Stimulated activated CD4-positive, alpha-beta T cell treated with anti-CD3 and anti-CD28 coated beads, TNF-alpha, amount 100 ng/mL, for 4 hours (primary cell): ENCODE measurements around the gene NINL.

Experiments used
- DNase-seq, 3 experiments: peaks; one replicate each; pipeline ENCODE4 v3.0.0-alpha.2; 2020; ENCODE audit warnings: low read depth in 3 of 3

NINL gene

GRCh38 chr20:25465243-25466135, 119.8 kb downstream of the NINL start:
- DNase-seq: no peak

DNA sequence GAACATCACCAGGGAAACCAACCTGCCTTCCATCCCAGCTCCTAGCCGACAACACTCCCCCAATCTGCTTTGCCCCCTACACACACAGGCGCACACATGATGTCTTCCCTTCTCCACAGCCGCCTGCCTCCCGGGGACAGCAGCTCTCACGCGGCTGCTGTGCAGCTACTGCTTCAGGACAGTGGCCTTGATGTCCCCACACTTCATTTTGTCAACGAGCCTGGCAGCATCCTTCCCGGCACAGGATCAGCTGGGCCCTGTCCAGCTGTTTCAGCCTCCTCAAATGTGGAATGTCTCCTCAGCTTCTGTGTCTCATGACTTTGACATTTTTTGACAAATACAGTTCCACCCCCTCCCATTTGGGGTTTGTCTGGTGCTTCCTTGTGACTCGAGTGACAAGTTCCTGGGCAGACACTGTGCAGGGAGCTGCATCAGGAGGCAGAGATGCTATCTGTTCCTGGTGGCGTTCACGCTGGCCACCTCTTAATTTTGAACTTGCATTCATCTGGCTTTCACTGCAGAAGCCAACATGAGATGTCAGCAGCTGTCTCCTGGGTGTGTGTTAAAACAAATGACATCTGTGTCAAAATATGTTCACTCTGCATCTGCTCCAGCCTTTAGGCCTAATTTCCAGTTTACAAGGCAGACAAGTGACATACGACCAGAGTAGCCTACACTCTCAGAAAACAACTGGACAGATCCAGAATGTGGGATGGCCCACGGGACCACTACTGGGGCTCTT, 120.7 kb downstream of the NINL start:
- DNase-seq: no peak

DNA sequence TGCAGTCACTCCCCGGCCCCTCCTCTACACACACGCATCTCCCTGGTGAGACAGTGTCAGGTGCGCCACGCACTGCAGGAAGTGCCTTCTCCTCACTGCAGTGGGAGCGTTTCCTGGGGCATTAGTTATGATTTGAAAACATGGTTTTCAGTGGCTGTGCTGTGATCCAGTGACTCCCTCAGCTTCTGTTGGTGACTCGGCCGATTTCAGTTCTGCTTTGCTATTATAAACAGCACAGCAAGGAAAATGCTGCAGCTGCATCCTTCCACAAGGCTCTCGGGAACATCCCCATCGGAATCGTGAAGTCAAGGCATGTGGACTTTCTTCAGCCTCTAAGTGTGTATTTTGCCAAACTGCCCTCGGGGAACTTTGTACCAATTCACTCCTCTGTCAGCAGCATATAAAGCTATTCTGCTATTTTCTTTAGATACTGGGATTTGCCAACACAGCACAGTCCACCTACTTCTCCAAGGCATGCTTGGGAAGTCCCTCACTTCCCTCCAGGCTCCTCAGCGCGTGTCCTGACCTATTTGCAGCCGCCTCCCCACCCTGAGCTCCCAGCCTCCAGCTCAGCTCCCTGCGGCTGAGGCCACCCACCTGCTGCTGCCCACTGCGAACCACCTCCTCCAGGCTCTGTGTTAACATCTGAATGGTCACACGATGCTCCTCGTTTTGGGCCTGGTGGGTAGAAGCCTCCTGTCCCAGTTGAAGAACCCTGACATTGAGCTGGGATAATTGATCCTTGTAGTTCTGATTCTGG, 123.4 kb downstream of the NINL start:
- DNase-seq: no peak

DNA sequence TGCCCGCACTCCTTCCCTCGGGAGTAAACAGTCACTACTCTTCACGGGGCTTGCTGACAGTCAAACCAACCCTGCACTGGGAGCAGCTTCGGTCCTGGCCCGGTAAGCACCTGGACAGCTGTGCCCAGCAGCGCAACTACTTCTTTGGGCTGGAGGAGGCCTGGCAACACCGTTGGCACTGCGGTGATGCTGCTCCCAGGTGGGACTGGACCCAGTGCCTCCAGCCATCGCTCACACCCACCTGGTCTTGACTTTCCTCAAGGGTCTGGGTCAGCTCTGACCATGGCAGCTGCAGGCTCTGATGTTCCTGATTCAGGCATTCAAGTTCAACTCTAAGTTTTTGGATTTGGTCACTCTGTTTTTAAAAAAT, 124.1 kb downstream of the NINL start:
- DNase-seq: no peak

GRCh38 chr20:25460566-25461280, 124.6 kb downstream of the NINL start:
- DNase-seq: no peak

GRCh38 chr20:25459916-25460535, 125.3 kb downstream of the NINL start:
- DNase-seq: no peak

DNA sequence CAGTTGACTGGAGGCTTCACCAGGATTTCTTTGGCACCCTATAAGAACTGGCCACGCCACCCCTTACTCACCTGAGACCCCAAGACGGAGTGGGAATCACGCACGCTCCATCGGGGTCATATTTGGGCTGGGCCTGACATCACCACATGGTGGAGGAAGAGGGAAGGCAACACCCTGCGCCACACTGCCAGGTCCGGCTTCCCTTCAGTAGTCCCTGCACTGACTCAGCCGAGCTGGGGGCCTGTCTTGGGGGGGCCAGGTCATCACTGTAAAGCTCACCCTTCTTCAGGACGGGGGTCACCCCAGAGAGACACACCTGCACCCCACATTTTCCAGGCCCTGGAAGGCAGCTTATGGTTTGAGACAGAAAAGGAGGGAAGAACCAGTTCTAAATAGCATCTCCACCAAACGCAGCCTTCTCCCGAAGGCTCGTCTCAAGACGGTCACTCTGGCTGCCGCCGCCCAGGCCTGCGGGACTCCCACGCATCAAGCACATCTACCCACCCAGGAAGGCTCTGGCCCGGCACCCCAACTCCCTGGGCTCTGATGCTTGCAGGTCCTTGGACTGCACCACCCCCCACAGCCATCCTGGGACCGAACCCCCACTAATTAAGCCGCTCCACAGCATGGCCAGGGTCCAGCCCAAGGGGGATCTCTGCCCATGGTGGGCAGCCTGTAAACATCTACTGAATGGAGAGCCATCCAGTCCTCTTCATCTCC, 126.1 kb downstream of the NINL start:
- no peak for DNase-seq

DNA sequence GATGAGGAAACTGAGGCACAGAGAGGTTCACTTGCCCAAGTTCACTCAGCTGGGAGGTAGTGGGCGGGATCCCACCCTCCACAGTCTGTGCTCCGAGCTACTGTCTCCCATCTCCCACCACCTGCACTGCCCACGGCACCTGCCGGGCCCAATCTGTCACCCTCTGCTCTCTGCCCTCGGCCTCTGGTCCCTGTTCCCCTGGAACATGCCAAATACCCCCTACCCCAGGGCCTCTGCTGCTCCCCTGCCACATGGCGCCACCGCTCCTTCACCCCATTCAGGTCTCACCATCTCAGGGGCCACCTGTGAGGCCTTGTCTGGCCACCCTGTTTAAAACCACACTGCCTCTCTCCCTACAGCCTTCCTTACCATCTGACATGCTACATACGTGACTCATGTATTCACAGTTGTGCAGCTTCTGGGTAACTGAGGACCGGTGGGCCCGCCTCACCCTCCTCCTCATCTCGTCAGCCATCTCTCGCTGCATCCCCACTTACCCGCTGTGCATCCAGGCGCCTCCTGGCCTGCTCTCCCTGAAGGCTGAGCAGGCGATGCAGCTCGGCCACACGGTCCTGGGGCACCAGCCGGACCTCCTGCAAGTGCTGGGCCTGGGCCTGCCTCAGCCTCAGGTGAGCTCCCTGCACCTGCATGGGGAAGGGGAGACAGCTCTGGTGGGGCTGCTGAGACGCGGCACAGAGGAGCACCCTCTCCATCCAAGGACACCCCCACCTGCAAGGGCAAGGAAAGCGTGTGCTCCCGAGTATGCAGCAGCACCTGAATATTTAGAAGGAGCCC, 127.2 kb downstream of the NINL start:
- DNase-seq: no peak

DNA sequence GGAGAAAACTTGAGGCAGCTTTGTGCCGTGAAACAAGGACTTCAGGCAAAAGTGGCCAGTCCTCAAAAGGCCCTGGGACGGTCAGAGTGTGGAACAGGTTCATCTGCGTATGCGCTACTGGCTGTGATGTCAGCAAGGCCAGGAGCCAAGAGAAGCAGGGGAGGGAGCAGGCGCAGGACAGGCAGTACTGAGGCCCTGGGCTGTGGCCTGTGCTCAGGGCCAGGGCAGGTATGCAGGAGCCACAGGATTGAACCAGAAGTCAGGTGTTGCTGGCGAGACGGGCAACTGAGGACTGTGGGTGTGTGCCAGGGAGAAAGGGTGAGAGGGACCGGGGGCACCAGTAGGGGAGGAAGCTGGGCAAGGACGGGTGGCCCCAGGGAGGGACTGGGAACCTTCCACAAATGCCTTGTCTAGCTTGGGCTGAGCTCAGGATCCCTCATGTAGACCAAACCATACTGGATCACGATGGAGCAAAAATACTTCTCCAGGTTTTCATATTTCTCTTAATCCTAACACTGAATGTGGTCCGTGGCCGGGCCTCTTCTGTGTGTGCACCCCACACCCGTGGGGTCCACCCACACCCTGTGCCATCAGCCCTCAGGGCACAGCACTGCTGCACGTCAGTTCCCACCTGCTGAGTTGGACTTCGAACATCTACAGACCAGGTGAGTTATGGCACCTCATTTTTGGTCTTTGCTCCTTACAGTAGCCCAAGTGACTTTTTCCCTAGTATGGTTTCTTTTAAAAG, 131.0 kb downstream of the NINL start:
- DNase-seq: no peak

DNA sequence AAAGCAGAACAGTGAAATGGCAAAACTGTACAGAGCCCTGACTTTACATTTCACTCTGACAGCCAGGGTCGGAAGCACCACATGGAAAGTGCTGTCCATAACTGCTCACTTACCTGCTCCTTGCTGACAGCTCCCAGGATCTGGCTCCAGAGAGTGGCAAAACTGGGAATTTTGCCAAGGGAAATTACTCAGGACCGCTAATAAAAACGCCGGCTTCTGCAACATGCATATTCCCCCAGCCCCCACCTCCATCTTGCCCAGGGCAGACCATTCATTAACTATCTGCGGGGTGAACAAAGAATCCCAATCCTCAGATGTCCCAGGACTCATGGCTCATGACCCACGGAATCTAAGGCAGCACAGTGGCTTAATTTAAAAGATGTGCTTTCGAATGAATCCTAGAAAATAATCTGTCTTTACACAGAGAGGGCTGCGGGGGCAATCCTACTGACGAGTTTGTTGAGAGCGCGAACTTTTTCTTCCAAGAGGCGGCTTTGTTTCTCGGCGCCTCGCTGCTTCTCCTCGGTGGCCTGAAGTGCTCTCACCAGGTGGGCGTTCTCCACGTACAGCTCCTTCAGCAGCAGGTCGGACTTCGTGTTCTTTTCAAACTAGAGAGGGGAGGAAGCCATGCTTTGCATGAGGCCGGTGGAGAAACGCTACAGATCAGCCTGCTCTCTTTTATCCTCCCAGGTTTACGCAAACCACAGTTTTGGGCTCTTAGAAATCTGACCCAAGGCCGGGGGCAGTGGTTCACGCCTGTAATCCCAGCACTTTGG, 132.1 kb downstream of the NINL start:
- no peak for DNase-seq

DNA sequence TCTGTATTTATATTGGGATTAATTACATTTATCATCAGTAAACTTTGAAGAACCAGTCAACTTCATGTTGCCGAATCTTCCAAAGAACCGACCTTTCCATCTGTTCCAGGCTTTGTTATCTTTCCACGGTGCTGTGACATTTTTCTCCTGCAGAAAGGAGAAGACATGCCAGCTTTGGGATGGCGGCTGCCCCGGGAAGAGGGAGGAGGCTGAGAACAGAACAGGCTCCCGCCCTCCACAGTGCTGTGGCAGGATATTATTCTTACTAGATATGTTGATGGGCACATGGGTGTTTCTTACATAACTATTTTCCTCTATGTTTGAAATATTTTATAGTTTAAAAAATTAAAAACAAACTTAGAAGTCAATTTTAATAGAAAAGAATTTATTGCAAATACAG, 133.0 kb downstream of the NINL start:
- DNase-seq: no peak

- DNase-seq: no peak
Observed at GRCh38 chr20:25447671-25448070, 137.7 kb downstream of the NINL start.

DNA sequence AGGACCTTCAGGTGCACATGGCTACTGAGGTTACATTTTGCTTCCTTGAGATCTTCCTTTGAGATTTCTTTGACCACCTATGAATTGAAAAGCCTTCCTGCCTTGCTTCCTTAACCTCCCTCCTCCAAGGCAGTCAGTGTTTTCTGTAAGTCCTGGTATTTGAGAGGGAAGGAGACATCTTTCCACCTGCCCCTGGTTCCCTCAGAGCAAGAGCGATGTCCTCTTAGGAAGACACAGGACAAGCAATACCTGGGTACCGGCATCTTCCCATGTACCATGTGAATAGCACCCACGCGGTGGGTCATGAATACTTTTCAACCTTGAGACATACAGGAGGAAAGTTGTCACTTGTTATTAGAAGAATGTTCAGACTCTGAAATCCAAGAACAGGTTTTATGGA, 140.8 kb downstream of the NINL start:
- DNase-seq: no peak

DNA sequence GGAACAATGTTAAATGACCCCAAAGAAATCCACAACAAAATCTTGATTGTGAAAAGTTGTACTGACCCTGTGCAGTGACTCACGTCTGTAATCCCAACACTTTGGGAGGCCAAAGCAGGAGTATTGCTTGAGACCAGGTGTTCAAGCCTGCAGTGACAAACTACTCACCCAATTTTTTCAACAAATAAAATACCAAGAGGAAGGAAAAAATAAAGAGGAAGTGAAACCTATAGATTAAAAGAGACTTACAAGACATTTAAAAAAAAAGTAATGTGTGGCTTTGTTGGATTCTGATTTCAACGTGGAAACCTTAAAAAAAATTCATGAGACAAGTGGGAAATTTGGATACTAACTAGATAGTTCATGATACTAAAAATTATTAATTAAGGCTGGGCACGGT, 146.0 kb downstream of the NINL start:
- DNase-seq: no peak

DNA sequence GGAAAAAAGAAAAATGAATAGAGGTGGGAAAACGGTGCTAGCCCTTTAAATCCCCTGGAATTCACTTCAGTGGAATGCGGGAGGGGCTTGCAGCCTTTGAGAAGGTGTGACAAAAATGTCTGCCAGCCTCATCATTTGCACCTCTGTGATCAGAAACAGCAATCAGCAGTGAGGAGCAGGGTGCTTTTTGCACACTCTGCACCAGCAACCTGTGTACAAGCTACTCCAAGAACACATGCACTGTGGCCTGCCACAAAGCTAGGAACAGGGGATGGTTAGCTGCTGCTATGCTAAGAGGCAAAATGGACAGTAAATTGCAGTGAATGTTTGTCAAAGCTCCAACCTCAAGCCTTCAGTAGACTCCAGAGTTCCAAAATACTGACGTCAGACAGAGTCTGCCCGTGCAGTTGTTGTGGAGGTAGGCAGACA, 148.2 kb downstream of the NINL start:
- no peak for DNase-seq

GRCh38 chr20:25424536-25424935, 160.8 kb downstream of the NINL start:
- no peak for DNase-seq

- DNase-seq: no peak
Observed at GRCh38 chr20:25422032-25422431, 163.3 kb downstream of the NINL start.

GRCh38 chr20:25421102-25421501, 164.2 kb downstream of the NINL start:
- DNase-seq: no peak
